ENCODE data around the gene SETD1A.

Gene SETD1A

DNA sequence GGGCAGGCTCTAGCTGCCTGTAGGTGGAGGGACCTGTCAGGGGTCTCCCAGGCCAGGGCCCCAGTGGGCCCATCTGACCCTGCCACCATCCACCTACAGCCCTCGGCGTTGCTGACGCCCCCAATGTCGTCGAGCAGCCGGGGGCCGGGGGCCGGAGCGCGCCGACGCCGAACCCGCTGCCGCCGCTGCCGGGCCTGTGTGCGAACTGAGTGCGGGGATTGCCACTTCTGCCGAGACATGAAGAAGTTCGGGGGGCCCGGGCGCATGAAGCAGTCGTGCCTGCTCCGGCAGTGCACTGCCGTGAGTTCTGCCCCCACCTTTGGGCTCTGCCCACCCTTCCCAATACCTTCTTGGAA, 31.9 kb upstream of the SETD1A start:
- TF ChIP-seq, protein P1, sequence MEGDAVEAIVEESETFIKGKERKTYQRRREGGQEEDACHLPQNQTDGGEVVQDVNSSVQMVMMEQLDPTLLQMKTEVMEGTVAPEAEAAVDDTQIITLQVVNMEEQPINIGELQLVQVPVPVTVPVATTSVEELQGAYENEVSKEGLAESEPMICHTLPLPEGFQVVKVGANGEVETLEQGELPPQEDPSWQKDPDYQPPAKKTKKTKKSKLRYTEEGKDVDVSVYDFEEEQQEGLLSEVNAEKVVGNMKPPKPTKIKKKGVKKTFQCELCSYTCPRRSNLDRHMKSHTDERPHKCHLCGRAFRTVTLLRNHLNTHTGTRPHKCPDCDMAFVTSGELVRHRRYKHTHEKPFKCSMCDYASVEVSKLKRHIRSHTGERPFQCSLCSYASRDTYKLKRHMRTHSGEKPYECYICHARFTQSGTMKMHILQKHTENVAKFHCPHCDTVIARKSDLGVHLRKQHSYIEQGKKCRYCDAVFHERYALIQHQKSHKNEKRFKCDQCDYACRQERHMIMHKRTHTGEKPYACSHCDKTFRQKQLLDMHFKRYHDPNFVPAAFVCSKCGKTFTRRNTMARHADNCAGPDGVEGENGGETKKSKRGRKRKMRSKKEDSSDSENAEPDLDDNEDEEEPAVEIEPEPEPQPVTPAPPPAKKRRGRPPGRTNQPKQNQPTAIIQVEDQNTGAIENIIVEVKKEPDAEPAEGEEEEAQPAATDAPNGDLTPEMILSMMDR (IDR thresholded peaks at IDR 0.05; ENCODE audit: low read depth, low read length): no peak
- H3K4me3 ChIP-seq (ENCODE audit: low read depth, low read length): no peak overlapping the region; the same call in 1 of the 2 replicates

DNA sequence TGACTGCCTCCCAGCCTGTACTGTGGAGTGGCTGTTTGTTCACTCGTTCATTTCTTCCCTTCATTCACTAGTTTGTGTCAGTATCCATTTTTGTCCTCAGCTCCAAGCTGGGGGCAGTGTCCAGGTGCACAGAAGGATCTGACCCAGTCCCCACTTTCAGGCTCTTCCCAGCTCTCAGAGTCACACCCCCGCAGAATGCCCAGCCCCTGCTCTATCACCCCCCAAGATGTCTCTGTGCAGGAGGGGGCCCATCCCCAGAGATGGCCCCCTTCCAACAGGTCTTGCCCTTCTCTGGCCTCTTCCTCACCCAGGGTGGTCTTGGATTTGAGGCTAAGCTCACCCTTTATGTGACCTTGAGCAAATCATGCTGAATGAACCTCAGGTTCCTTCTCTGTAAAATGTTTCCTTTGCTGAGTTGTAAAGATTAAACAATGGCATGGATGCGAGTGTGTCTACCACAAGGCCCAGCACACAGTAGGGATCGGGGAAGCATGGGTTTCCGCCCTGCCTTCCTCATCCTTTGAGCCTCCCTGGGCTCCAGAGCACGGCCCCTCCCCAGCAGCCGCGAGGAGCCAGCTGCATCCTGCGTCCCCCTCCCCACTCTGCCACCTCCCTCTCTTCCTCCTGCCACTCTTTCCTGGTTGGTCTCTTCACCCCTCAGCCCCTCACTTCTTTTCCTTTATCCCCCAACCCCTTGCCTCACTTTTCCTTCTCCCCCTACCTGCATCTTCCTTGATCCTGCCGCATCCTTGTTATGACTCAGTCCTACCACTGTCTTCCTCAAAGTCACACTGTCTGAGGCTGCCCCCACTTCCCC, 31.4 kb upstream of the SETD1A start:
- H3K4me3 ChIP-seq (ENCODE audit: low read depth, low read length): no peak overlapping the region
- TF ChIP-seq, protein P1 (IDR thresholded peaks at IDR 0.05; ENCODE audit: low read depth, low read length): no peak

DNA sequence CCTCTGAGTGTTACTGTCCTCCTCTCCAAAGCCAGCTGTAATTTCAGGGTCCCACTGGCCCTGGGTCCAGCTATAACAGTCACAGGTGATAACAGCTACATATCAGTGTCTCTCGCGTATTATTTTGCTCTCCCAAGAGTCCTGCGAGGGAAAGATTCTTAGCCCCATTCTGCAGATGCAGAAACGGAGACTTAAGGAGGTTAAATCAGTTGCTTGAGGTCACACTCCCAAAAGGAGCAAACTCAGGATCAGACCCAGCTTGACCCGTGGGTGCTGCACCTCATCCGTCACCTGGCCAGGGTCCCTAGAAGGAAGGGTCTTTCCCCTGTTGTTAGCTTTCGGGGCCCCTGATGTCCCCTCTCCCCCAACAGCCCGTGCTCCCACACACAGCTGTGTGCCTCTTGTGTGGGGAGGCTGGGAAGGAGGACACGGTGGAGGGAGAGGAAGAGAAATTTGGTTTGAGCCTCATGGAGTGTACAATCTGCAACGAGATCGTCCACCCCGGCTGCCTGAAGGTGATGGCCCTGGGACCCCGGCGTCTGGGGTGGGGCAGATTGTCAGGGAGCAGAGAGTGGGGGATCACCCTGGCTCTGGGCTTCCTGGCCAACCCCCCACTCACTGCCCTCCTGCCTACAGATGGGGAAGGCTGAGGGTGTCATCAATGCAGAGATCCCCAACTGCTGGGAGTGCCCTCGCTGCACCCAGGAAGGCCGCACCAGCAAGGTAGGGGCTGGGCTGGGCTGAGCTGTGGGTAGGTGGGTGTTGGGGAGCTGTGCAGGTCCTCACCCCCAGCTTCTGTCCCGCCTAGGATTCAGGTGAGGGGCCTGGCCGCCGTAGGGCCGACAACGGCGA, 30.4 kb upstream of the SETD1A start:
- TF ChIP-seq, protein P1 (IDR thresholded peaks at IDR 0.05; ENCODE audit: low read depth, low read length): no peak
- no peak overlapping the region for H3K4me3 ChIP-seq (ENCODE audit: low read depth, low read length)

DNA sequence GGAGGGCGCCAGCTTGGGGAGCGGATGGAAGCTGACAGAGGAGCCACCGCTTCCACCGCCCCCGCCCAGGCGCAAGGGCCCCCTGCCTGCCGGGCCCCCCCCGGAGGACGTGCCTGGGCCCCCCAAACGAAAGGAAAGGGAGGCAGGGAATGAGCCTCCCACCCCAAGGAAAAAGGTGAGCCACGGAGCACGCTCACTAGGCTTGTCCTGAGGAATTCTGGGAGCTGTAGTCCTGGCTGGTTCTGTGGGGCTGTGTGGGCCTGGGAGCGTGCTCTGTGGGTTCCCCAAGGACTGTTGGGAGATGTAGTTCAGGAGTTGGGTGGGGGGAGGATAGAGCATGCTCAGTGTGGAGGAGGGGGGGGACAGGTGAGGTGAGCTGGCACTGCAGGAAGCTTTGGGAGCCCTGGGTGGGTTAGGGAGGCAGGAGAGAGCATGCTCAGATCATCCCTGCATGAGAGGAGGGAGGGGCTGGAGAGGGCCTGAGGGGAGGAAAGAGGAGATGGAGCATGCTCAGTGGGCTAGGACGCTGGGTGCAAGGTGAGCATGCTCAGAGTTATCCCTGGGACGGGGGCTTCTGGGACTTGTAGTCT, 29.7 kb upstream of the SETD1A start:
- TF ChIP-seq, protein P1 (IDR thresholded peaks at IDR 0.05; ENCODE audit: low read depth, low read length): no peak
- H3K4me3 ChIP-seq (ENCODE audit: low read depth, low read length): no peak overlapping the region

DNA sequence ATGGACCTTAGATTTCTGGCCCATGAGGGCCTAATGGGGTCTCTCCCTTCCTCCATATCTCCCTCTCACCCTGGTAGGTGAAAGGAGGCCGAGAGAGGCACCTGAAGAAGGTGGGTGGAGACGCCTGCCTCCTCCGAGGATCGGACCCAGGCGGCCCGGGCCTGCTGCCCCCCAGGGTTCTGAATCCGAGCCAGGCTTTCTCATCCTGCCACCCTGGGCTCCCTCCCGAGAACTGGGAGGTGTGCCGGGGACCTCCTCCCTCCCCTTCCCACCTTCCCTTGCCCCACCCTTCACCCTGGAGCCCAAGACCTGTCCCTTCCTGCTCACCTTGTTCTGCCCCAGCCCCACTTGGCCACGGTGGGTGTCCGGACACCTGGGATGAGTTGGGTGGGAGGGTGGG, 29.2 kb upstream of the SETD1A start:
- TF ChIP-seq, protein P1 (IDR thresholded peaks at IDR 0.05; ENCODE audit: low read depth, low read length): no peak
- H3K4me3 ChIP-seq (ENCODE audit: low read depth, low read length): no peak overlapping the region

DNA sequence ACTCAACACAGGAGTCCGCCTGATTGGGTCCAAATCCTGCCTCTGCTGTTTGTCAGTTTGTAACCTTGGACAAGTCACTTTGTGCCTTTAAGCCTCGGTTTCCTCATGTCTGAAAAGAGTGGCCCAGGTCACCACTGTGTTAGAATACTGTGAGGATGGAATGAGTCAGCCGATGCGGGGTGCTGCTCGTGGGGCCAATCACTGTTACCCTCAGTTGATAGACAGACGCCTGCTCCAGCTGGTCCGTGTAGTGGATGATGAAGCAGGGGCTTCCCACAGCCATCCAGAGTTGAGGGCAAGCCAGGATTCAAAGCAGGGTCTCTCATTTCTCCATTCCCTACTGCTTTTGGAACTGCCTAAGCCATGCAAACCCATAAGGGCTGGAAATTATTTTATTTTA, 28.4 kb upstream of the SETD1A start:
- no peak overlapping the region for H3K4me3 ChIP-seq (ENCODE audit: low read depth, low read length)

More for the DNA sequence above, 28.4 kb upstream of the SETD1A start:
- TF ChIP-seq, protein P1 (IDR thresholded peaks at IDR 0.05; ENCODE audit: low read depth, low read length): no peak

All from WI38 (cell line).